NCI-H82 treated with DMSO at 0.1 percent for 48 hours (cell line): ENCODE data around the gene CHRNA10.

ENCODE experiments used
- DNase-seq: peaks from one replicate; lab custom pipeline; 2025; ENCODE audit not compliant: unreplicated experiment; lab: John Stamatoyannopoulos, UW

The CHRNA10 gene

DNA sequence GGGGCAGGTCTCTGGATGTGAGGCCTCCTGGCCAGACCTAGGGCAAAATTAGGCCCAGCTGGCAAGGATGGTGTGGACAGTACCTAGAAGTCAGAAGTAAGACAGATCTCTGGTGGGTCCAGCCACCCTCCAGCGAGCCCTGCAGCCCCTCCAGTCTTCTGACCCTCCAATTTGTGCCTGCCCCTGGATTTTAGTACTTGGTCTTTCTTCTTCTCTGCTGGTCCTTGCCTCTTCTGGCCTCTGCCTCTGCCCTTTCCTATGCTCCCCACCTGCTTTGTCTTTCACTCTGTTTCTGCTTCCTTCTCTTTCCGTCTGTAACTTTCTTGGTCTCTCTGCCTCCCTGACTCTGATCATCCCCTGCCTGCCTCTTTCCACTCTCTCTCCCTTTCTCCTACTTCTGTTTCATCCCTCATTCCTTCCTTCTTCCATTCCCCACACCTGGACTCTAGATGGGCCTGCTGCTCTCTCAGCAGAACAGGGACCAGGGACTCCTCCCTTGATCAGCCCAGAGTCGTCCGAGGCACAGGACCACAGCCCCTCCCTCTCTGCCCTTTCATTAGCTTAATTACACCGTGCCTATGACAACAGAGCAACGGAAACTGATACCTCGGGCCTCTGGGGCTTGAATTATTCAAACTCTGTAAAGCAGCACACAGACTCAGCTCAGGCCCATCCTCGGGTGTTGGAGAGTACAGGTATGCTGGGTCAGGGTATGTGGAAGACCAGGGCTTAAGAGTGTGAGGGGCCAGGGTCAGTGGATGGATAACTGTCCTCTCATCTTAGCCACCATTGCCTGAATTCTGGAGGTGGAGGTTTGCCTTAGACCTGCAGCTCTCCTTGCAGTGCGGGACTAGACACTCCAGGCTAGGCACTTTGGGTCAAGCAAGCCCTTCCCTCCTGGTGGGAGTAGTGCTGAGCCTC is at the start of gene CHRNA10:
Gene CHRNA10 (minus strand): TSS at position 51 of the 921 bp plus-strand sequence. CDS start 72 bp downstream, outside the sequence.
- DNase-seq = no peak

DNA sequence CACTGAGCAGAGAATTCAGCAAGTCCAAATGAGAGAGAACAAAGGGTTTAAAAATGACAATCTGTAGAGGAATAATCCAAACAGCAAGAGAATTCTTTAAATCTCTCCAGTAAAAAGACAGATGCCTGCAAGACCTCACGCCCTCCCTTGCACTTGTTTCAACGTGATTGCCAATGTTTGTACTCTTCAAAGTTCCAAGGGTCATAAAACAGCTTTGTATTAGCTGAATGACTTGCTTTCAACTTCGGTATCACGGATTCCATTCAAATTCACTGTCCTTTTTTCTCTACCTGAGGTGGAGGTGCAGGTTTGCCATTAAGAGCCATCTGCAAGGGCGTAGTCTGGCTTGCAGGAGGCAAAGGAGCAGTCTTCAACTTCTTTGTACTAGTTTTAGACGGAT is 41.1 kb upstream of the CHRNA10 start:
- no peak for DNase-seq

DNA sequence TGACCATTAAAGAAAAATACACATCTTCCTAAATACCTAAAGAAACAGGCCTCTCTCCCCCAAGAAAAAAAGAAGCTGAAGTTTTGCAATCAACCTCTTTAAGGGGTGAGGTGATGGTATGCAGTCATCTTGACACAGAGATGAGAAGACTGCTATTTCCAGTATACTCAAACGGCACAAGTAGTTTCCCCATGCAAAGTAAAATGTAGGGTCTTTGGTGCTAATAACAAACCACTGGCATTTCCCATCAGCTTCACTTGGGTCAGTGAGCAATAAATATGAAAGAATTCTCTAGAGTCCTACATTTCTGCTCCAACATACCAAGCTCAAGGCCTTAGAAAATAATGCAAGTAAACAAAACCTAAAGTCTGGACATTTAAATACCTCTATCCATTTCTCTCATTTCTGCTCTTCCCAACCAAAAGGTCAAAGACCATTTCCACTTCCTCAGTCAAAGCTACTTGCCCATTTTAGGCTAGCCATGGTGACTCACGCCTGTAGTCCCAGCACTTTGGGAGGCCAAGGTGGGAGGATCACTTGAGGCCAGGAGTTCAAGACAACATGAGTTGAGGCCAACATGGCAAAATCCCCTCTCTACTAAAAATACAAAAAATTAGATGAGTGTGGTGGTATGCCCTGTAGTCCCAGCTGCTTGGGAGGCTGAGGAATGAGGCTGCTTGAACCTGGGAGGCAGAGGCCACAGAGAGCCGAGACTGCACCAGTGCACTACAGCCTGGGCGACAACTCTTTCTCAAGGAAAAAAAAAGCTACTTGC is 39.5 kb upstream of the CHRNA10 start:
- DNase-seq = no peak

- DNase-seq = no peak
Measured at GRCh38 chr11:3709977-3710376, 38.8 kb upstream of the CHRNA10 start.

DNA sequence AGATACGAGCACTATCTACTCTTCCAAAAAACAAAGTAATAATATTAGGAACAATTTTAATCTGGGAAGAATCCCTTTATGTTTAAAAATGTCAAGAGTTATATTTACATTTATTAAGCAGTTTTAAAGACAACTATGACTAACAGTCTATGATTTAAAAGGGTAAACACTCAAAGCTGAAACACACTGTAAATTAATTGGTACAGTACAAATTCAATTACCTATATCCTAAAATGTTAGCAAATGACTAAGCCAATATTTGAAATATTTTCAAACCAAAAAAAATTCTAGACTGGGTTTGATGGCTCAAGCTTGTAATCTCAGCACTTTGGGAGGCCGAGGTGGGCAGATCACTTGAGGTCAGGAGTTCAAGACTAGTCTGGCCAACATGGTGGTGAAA is 36.0 kb upstream of the CHRNA10 start:
- DNase-seq = no peak

DNA sequence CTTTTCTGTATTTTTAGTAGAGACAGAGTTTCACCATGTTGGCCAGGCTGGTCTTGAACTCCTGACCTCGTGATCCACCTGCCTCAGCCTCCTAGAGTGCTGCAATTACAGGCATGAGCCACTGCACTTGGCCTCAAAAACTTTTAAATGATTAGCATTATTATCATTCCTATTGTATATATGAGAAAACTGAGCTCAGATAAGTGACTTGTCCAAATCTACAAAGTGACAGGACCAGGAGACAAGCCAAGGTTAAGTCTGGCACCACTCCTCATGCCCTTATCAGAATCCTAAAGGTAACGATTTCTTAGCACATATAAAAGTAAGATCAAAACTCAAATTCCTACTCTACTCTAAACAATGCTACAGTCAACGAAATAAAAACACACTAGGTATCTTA is 32.2 kb upstream of the CHRNA10 start:
- DNase-seq = no peak

- no peak for DNase-seq
Measured at GRCh38 chr11:3700910-3701309, 29.7 kb upstream of the CHRNA10 start.

- no peak for DNase-seq
Measured at GRCh38 chr11:3700410-3700809, 29.2 kb upstream of the CHRNA10 start.

GRCh38 chr11:3686751-3687150 is 15.6 kb upstream of the CHRNA10 start:
- DNase-seq = no peak

GRCh38 chr11:3685923-3686322 is 14.7 kb upstream of the CHRNA10 start:
- DNase-seq = no peak

DNA sequence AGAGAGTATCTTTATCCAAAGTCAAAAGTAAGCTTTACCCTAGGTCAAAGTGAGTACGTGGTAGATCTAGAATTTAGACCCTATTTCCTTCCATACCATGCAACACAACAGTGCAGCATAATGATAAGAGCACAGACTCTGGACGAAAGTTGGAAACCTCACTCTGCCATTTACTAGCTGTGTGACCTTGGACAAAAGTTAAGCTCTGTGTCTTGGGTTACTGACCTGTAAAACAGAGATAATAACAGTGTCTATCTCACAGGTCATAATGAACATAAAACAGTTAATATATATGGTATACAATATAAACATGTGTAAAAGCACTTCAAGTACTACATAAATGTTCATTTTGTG is 13.6 kb upstream of the CHRNA10 start:
- DNase-seq = no peak

GRCh38 chr11:3684129-3684818 is 13.1 kb upstream of the CHRNA10 start:
- no peak for DNase-seq

DNA sequence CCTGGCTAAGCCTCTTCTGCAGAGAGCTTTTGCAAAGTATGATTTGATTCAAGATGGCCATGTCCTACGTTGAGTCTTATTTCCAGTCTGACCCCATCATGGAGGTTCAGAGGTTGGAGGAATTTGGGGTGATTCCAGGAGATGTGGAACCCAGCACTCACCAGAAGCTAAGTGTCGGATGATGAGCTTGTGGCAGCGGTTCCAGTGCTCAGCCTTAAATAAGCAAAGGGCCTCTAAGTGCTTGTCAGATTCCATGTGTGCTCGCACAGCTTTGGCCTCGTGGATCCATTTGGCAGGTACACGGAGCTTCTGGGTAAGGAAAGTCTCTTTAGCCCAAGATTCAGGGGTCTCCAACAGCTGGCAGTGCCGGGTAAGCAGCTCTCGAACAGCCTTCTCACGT is 11.9 kb upstream of the CHRNA10 start:
- no peak for DNase-seq

DNA sequence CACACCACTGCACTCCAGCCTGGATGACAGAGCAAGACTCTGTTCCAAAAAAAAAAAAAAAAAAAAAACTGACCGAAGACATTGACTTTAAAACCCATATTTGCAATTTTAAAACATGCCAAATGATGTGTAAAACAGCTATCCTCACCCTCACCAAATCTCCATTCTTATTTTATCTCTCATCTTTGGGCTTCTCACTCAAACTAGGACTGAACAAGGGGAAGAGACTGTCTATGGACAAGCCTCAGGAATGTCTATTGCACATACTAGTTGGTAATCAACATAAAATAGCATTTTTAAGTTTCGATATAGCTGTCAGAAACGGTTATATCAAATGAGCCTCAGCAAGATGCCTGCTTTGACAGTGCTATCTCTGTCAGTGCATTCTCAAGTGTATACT is 7.9 kb upstream of the CHRNA10 start:
- no peak for DNase-seq

- no peak for DNase-seq
Measured at GRCh38 chr11:3675971-3676370, 4.8 kb upstream of the CHRNA10 start.

- DNase-seq = no peak
Measured at GRCh38 chr11:3674189-3674588, 3.0 kb upstream of the CHRNA10 start.

DNA sequence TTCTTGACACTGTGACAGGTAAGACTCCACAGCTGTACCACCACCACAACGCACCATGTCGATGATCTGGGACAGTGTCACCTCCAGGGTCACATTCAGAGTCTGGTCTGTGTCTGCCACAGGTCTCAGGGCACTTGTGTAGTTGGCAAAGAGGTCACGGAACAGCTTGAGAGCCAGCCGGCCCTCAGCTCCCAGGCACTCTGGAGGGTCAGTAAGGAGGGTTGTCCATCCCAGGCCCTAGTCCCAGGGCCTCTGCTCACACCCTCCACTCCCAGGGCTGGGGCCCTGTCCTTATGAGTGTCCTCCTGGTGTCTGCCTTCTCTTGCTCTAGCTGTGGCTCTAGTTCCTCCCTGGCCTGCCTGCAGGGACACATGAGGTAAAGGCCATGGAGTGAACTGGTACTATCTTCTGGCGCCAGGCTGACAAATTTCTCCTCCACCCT is 1.4 kb downstream of the CHRNA10 start:
- DNase-seq = no peak

DNA sequence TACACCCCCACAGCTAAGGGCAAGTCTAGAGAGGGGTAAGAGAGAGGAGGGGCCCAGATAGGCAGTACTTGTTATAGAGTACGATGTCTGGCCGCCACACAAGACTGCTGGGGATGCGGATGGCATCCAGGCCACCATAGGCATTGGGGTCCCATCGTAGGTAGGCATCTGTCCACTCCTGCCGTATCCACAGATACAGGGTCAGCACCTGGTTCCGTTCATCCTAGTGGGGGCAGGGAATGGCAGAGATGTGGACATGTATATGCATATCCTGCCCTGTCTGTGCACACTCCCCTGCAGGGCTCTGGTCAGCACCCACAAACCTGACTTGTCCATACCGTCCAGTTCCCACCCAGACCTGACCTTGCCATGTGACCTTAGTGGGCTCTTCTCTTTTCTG is 2.1 kb downstream of the CHRNA10 start:
- no peak for DNase-seq

DNA sequence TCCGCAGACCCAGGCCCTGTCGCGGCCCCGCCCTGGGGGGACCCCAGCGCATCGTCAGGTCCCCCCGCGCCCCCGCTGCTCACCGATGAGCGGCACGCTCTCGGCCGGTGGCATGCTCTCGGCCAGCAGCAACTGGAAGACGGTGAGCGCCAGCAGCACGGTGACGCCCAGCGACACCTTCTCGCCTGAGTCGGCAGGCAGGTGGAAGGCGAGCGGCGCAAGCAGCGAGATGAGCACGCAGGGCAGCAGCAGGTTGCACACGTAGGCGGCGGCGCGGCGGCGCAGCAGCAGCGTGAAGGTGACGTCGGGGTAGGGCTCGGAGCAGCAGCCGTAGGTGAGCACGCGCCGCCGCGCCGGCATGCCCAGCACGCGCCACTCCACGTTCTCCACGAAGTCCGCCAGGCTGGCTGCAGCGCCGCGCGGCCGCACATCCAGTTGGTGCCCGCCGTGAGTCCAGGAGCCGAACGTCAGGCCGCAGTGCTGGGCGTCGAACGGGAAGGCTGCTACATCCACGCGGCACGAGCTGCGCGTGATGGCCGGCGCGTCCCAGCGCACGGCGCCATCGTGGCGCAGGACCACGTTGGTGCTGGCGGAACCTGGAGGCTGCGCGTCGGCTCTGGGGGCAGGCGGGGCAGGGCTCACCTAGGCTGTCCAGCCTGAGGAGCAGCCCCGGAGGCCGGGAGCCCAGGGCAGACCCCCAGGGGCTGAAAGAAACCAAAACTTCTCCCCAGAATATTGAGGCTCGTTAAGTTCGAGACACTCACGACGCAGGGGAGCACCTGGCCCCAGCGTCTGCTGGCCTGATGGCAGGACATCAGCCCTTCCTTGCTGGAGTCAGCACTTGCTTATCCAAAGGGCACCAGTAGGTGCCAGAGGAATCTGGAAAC is 3.8 kb downstream of the CHRNA10 start:
- DNase-seq = no peak

DNA sequence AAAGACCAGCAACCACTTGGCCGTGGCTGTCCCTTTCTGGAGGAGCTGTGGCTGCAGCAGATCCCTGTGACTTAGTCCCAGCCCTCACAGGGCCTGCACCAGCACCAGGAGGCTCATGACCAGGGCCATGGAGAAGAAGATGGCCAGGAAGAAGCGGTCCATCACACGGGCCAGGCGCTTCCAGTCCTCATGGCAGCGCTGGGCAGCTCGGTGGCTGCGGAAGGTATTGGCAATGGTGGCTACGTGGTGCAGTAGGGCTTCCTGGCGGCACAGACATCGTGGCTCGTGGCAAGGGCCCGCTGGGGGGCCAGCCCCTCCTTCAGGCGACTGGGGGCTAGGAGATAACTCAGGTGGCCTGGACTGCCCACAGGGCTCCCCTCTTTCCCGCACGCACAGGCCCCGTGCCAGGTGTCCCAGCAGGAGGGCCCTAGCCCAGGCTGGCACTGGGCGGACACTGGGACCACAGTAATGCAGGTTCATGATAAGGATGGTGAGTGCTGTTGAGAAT is 5.1 kb downstream of the CHRNA10 start:
- DNase-seq = no peak
